Naive thymus-derived CD8-positive, alpha-beta T cell (primary cell): ENCODE data around the gene PHLPP2. TPM values are rescaled to one million over a fixed set of nuclear protein-coding genes. Genes with fewer than 3 reads are reported as not detected.
A peak's percentile ranks its signal among the peaks of the same experiment; 100 is the strongest.
"Not testable (repeated sequence)": the region's sequence is repeated elsewhere in the genome, so short reads cannot be mapped to it uniquely, and the experiment has no call there.

Source experiments
- ATAC-seq, 2 donors: fragments of 150-1000 bp; cut with Tn5 transposase in 1 of 2; sonication (Bioruptor Pico), chemical (Tn5 transposase) in 1 of 2; 1 replicate in 1 of 2; 2 replicates in 1 of 2; pipeline ENCODE4 v1.10.0; 2021; ENCODE audit warnings: mild to moderate bottlenecking in 2 of 2, moderate library complexity in 2 of 2
- POLR2A ChIA-PET: fragments of 350-600 bp; sonication (Branson Sonifier 250); formaldehyde crosslinking; loops from one replicate; lab custom pipeline; 2021; ENCODE audit warnings: antibody characterized with exemption; lab: Charles Lee
- DNase-seq, 10 donors: peaks; one replicate each; pipeline versions ENCODE4 v3.0.0 to v3.0.0-alpha.2; 2020 to 2022
- H3K27ac Mint-ChIP-seq, 10 donors: one replicate each; pipeline ENCODE4 v1.8.0; 2020 to 2022; ENCODE audit warnings: mild to moderate bottlenecking in 10 of 10, mixed read lengths in 10 of 10, moderate library complexity in 4 of 10, inconsistent platforms in 1 of 10
- H3K27me3 Mint-ChIP-seq, 5 donors: one replicate each; pipeline ENCODE4 v1.8.0; 2021 to 2022; ENCODE audit warnings: mixed read lengths in 5 of 5
- H3K36me3 Mint-ChIP-seq, 3 donors: one replicate each; pipeline ENCODE4 v1.8.0; 2020 to 2022; ENCODE audit warnings: mixed read lengths in 3 of 3, mild to moderate bottlenecking in 2 of 3, inconsistent platforms in 1 of 3
- H3K4me1 Mint-ChIP-seq, 4 donors: one replicate each; pipeline ENCODE4 v1.8.0; 2021 to 2022; ENCODE audit warnings: mixed read lengths in 4 of 4
- H3K4me3 Mint-ChIP-seq, 10 donors: one replicate each; pipeline ENCODE4 v1.8.0; 2020 to 2022; ENCODE audit warnings: mild to moderate bottlenecking in 10 of 10, mixed read lengths in 10 of 10, moderate library complexity in 6 of 10, inconsistent platforms in 1 of 10
- H3K9me3 Mint-ChIP-seq, 9 donors: one replicate each; pipeline ENCODE4 v1.8.0; 2020 to 2022; ENCODE audit warnings: mixed read lengths in 9 of 9, mild to moderate bottlenecking in 3 of 9, inconsistent platforms in 1 of 9, moderate library complexity in 1 of 9
- polyA plus RNA-seq, 3 donors: library from polyadenylated mRNA; unstranded; fragments of 300-500 nt; fragmentation: Illumina TruSeq; gene quantifications; one replicate each; pipeline ENCODE4 v1.2.3, GENCODE V29; 2021
- total RNA-seq, 8 experiments: library from RNA in 2 of 8; stranded (reverse) in 2 of 8; gene quantifications; one replicate each; pipeline ENCODE4 v1.2.3 and lab custom pipeline; 2021 to 2026

PHLPP2 gene
- total and polyA plus RNA-seq, 5 experiments from 2014 or later: 0.76 to 12.4 (median 1.3) TPM

DNA sequence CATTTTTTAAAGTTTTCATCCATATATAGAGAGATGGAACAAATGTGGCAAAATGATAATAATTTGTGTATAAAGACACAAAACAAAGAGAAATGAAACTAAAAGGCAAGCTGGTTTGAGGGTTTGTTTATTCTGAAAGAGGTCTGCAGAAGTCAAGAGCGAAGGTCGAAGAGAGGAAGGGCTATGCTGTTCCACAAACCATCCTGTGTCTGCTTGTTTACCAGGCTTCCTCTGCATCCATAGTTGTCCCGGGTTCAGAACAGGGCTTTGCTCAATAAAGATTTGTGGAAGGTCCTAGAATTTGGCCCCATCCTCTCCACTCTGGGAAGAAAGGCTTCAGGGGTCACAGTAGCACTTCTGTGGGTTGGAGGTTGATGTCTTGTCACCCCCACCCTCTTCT lies 100.9 kb downstream of the PHLPP2 start:
- DNase-seq: no peak
- POLR2A ChIA-PET: no interaction called here
- ATAC-seq: no peak
- Mint-ChIP-seq H3K4me1 (peaks cover 5 to 15% (median 9%) of the 10 kb centered on the region in 4 donors), H3K27ac (no peak overlapping the region), H3K27me3 (peaks cover 3 to 25% (median 18%) of the 10 kb centered on the region in 5 donors), H3K9me3 (no peaks in the 10 kb centered on the region), H3K4me3 (no peak overlapping the region), H3K36me3 (peaks cover 0 to 2% (median 0%) of the 10 kb centered on the region in 3 donors)

DNA sequence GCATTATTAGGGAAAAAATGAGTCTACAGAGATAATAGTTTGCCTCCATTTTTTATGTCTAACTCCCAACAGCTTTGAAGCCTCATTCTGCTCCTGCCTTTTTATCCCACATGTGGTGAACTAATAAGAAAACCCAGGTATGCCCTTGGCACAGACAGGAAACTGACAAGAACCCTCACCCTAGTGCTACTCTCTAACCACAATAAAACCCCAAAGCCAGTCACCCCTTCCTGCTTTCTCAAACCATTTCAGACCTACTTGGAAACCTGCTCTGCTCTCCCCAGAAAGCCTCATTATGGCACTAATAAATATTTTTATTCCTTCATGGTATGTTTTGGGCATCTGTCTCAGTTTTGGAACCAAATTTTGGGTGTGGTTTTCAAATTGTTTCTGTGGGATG lies 102.4 kb downstream of the PHLPP2 start:
- no peaks in the 10 kb centered on the region for H3K9me3 Mint-ChIP-seq
- POLR2A ChIA-PET: no interaction called here
- peaks cover 0 to 2% (median 0%) of the 10 kb centered on the region in 3 donors for H3K36me3 Mint-ChIP-seq
- ATAC-seq (peak in 1 of 2 donors; percentile 54), DNase-seq (peak in 1 of 10 donors; percentile 4)
- no peak overlapping the region for H3K4me3 Mint-ChIP-seq
- peaks cover 6 to 29% (median 19%) of the 10 kb centered on the region in 5 donors for H3K27me3 Mint-ChIP-seq
- H3K27ac Mint-ChIP-seq: no peak overlapping the region
- H3K4me1 Mint-ChIP-seq: peaks cover 5 to 15% (median 9%) of the 10 kb centered on the region in 4 donors

DNA sequence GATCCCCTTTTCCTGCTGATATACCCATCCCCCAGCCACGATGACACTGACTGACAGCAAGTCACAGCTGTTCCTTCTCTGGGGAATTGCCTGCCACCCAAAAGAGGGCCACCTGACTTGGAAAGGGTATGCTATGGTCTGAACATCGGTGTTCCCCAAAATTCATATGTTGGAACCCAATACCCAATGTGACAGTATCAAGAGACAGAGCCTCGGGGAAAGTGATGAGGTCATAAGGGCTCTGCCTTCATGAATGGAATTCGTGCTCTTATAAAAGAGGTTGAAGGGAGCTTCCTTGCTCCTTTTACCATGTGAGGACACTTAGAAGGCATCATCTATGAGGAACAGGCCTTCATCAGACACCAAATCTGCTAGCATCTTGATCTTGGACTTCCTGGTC lies 106.1 kb downstream of the PHLPP2 start:
- Mint-ChIP-seq H3K36me3 (no peaks in the 10 kb centered on the region), H3K4me1 (peaks cover 5 to 10% (median 9%) of the 10 kb centered on the region in 4 donors), H3K9me3 (no peaks in the 10 kb centered on the region), H3K27ac (no peak overlapping the region), H3K27me3 (peaks cover 6 to 41% (median 19%) of the 10 kb centered on the region in 5 donors), H3K4me3 (no peak overlapping the region)
- ATAC-seq: no peak
- no peak for DNase-seq
- POLR2A ChIA-PET: no interaction called here

DNA sequence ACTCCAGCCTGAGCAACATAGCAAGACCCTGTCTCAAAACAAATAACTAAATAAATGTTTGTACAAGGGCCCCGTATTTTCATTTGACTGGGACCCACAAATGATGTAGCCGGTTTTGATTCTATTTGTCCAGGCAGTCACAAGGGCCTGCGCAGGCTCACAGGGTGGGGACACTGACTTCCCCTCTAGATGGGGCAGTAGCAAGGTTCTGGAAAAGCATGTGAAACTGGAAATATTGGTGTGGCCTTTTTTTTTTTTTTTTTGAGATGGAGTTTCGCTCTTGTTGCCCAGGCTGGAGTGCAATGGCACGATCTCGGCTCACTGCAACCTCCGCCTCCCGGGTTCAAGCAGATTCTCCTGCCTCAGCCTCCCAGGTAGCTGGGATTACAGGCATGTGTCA lies 109.5 kb downstream of the PHLPP2 start:
- H3K4me1 Mint-ChIP-seq, H3K36me3 Mint-ChIP-seq, ATAC-seq, DNase-seq, POLR2A ChIA-PET, H3K9me3 Mint-ChIP-seq, H3K4me3 Mint-ChIP-seq, H3K27ac Mint-ChIP-seq: not testable (repeated sequence)
- peaks cover 10 to 37% (median 24%) of the 10 kb centered on the region in 5 donors for H3K27me3 Mint-ChIP-seq

DNA sequence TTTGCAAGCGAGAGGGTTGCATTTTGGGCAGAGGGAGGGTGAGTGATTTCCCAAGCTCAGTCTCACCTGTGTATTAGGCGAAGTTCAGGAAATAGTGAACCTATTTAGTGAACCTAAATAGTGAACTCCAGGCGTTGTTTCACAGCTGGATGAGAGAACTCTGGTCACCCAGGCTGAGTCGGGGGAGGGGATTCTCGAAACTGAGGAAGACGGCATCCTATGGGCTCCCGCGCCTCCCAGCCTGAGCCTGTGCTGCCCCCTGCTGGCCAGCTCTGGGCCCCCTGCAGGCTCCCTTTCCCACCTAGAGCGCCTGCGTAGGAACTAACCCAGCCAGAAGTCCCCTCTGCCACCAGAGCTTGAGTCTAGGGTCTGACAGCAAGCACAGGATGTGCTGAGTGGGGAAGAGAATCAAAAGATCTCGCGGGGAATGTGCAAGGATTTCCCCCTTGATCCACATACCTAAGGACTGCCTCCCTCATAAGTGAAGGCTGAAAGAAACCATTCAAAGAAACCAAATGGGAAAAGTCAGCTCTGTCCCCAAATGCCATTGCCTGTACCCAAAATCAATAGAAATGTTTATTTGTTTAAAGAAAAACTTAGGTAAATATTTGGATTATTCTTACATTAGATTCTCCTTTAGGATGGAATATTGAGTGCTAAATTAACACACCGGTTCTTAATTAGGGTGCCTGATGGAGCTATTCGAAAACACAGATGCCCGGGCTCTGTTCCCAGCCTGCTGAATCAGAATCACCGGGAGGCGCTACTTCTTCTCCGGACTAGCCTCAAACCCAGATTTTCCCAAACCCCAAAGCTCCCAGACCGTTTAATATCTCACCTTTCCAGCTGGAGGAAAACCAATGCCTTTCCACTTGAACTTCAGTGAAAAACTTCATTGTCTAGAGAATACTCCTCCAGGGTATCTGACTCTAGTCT lies 113.3 kb downstream of the PHLPP2 start:
- Mint-ChIP-seq H3K27me3 (peaks cover 4 to 24% (median 18%) of the 10 kb centered on the region in 5 donors), H3K9me3 (peaks cover 0 to 2% (median 0%) of the 10 kb centered on the region in 9 donors), H3K4me1 (peaks cover 0 to 6% (median 3%) of the 10 kb centered on the region in 4 donors), H3K27ac (peak overlapping the region in 1 of 10 donors; percentile 56), H3K36me3 (no peaks in the 10 kb centered on the region), H3K4me3 (no peak overlapping the region)
- POLR2A ChIA-PET: interaction anchor here (0.6 to 1.8 kb wide), 2 partner anchors 46 to 214 kb away, joined by 3 to 22 read pairs; no protein-coding TSS in a partner anchor
- peak; percentile 99 to 100 for ATAC-seq
- DNase-seq: peak; percentile 59 to 86 (median 76)

DNA sequence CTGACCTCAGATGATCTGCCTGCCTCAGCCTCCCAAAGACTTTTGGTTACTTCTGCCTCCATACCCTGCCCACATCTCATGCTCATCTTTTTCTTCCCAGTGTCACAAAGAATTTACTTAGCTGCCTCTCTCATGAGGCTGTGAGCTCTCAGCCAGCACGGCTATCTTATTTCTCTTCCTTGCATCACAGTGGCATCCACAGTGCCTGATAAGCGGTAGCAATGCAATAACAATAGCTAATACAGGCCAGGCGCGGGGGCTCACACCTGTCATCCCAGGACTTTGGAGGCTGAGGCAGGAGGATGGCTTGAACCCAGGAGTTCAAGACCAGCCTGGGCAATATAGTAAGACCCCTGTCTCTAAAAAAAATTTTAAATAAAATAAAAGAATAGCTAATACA lies 114.1 kb downstream of the PHLPP2 start:
- Mint-ChIP-seq H3K9me3 (peaks cover 0 to 2% (median 0%) of the 10 kb centered on the region in 9 donors), H3K27ac (peak overlapping the region in 1 of 10 donors; percentile 44), H3K36me3 (no peaks in the 10 kb centered on the region), H3K4me3 (no peak overlapping the region), H3K4me1 (peaks cover 0 to 6% (median 3%) of the 10 kb centered on the region in 4 donors), H3K27me3 (peaks cover 4 to 18% (median 14%) of the 10 kb centered on the region in 5 donors)
- DNase-seq (no peak), ATAC-seq (no peak)
- POLR2A ChIA-PET: interaction anchor here (0.6 to 1.8 kb wide), 2 partner anchors 45 to 215 kb away, joined by 3 to 22 read pairs; no protein-coding TSS in a partner anchor

DNA sequence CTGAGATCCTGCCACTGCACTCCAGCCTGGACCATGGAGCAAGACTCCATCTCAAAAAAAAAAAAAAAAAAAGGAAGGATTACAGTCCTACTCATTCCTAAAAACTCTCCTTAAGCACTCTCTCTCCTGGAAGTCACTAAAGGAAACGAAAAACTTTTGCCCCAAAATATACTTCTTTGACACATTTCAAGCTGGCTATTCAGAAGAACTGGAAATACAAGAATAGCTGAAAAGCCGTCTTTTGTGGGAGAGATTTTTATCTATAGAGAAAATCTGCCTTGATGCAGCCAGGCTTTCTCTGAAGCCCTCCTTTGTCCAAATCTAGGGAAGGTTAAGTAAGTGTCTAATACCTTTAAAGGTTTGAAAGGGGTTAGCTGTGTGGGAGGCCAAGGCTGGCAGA lies 115.4 kb downstream of the PHLPP2 start:
- Mint-ChIP-seq H3K4me3 (no peak overlapping the region), H3K9me3 (peaks cover 0 to 2% (median 0%) of the 10 kb centered on the region in 9 donors), H3K27ac (no peak overlapping the region), H3K36me3 (no peaks in the 10 kb centered on the region), H3K27me3 (peaks cover 4 to 18% (median 9%) of the 10 kb centered on the region in 5 donors), H3K4me1 (peaks cover 0 to 6% (median 3%) of the 10 kb centered on the region in 4 donors)
- DNase-seq: no peak
- ATAC-seq: no peak
- POLR2A ChIA-PET: interaction anchor here (0.8 kb wide), 1 partner anchor 136 kb away, joined by 6 read pairs; no protein-coding TSS in a partner anchor

DNA sequence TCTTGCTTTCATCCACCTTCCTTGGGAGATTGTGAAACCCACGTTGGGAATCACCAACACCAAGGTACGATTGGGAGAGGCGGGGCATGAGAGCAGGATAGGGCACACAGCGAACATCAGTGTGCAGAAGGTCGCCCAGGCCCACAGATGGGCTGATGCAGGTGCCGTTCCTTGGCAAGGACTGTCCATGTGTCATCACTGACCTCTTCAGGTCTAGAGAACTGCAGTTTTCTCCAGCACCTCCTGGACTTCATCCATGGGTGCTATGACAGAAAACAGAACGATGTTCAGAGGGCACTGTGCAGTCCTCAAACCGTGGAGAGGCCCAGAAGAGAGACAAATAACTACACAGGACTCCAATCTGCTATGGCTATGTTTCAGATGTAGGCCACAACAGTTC lies 123.7 kb downstream of the PHLPP2 start:
- Mint-ChIP-seq H3K4me3 (no peak overlapping the region), H3K9me3 (no peaks in the 10 kb centered on the region), H3K4me1 (no peaks in the 10 kb centered on the region), H3K27ac (no peak overlapping the region), H3K36me3 (no peaks in the 10 kb centered on the region), H3K27me3 (peaks cover 2 to 17% (median 8%) of the 10 kb centered on the region in 5 donors)
- DNase-seq: no peak
- ATAC-seq: no peak
- POLR2A ChIA-PET: no interaction called here

DNA sequence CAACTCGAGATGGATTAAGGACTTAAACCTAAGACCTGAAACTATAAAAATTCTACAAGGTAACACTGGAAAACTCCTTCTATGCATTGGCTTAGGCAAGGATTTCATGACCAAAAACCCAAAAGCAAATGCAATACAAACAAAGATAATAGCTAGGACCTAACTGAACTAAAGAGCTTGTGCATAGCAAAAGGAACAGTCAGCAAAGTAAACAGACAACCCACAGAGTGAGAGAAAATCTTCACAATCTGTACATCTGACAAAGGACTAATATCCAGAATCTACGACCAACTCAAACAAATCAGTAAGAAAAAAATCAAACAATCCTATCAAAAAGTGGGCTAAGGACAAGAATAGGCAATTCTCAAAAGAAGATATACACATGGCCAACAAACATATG lies 126.1 kb downstream of the PHLPP2 start:
- ATAC-seq, H3K4me1 Mint-ChIP-seq, POLR2A ChIA-PET, H3K27ac Mint-ChIP-seq, DNase-seq, H3K4me3 Mint-ChIP-seq, H3K36me3 Mint-ChIP-seq, H3K9me3 Mint-ChIP-seq: not testable (repeated sequence)
- peaks cover 6 to 34% (median 24%) of the 10 kb centered on the region in 5 donors for H3K27me3 Mint-ChIP-seq

DNA sequence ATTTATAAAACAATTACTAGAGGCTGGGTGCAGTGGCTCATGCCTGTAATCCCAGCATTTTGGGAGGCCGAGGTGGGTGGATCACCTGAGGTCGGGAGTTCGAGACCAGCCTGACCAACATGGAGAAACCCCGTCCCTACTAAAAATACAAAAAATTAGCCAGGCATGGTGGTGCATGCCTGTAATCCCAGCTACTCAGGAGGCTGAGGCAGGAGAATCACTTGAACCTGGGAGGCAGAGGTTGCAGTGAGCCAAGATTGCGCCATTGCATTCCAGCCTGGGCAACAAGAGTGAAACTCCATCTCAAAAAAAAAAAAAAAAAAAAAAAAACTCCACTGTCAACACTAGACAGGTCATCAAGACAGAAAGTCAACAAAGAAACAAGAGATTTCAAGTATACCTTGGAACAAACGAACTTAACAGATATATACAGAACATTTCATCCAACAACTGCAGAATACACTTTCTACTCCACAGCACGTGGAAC lies 129.1 kb downstream of the PHLPP2 start:
- H3K4me3 Mint-ChIP-seq, POLR2A ChIA-PET, DNase-seq, H3K27ac Mint-ChIP-seq, H3K9me3 Mint-ChIP-seq, H3K4me1 Mint-ChIP-seq, ATAC-seq, H3K36me3 Mint-ChIP-seq: not testable (repeated sequence)
- H3K27me3 Mint-ChIP-seq: peaks cover 12 to 61% (median 39%) of the 10 kb centered on the region in 5 donors
